Glutamatergic neuron (in vitro differentiated cells): ENCODE data around the gene OPRL1. TPM values are rescaled to one million over a fixed set of nuclear protein-coding genes. Genes with fewer than 3 reads are reported as not detected.

Source experiments
- DNase-seq: peaks from one replicate; pipeline ENCODE4 v3.0.0; 2022
- H3K27ac Mint-ChIP-seq: one replicate; pipeline ENCODE4 v1.8.0; 2020; ENCODE audit warnings: mild to moderate bottlenecking, mixed read lengths, inconsistent platforms; ENCODE audit not compliant: unreplicated experiment
- H3K27me3 Mint-ChIP-seq: one replicate; pipeline ENCODE4 v1.8.0; 2020; ENCODE audit warnings: mild to moderate bottlenecking, moderate library complexity, mixed read lengths, inconsistent platforms; ENCODE audit not compliant: unreplicated experiment
- H3K36me3 Mint-ChIP-seq: one replicate; pipeline ENCODE4 v1.8.0; 2020; ENCODE audit warnings: mild to moderate bottlenecking, mixed read lengths, inconsistent platforms; ENCODE audit not compliant: unreplicated experiment
- H3K4me1 Mint-ChIP-seq: one replicate; pipeline ENCODE4 v1.8.0; 2020; ENCODE audit warnings: mild to moderate bottlenecking, low read depth, mixed read lengths, inconsistent platforms; ENCODE audit not compliant: unreplicated experiment
- H3K4me3 Mint-ChIP-seq: one replicate; pipeline ENCODE4 v1.8.0; 2020; ENCODE audit warnings: mild to moderate bottlenecking, mixed read lengths, inconsistent platforms; ENCODE audit not compliant: unreplicated experiment
- H3K9me3 Mint-ChIP-seq: one replicate; pipeline ENCODE4 v1.8.0; 2020; ENCODE audit warnings: mild to moderate bottlenecking, moderate library complexity, mixed read lengths, inconsistent platforms; ENCODE audit not compliant: unreplicated experiment
- total RNA-seq: library from RNA; stranded (reverse); fragmentation: NEBNext Ultra II Directional; extraction: Animal tissue kit (Norgen Biotek cat#: 25700); gene quantifications from one replicate; pipeline ENCODE4 v1.2.1, GENCODE V29; 2021; ENCODE audit not compliant: unreplicated experiment
- TF ChIP-seq, protein P1 (sequence below): fragments of 200-600 bp; sonication (generic); IDR thresholded peaks from one replicate; pipeline ENCODE4 v1.5.0; 2021; ENCODE audit not compliant: partially characterized antibody, unreplicated experiment

The OPRL1 gene
- total RNA-seq, 1 donor from 2014 or later, result 2.9 TPM

DNA sequence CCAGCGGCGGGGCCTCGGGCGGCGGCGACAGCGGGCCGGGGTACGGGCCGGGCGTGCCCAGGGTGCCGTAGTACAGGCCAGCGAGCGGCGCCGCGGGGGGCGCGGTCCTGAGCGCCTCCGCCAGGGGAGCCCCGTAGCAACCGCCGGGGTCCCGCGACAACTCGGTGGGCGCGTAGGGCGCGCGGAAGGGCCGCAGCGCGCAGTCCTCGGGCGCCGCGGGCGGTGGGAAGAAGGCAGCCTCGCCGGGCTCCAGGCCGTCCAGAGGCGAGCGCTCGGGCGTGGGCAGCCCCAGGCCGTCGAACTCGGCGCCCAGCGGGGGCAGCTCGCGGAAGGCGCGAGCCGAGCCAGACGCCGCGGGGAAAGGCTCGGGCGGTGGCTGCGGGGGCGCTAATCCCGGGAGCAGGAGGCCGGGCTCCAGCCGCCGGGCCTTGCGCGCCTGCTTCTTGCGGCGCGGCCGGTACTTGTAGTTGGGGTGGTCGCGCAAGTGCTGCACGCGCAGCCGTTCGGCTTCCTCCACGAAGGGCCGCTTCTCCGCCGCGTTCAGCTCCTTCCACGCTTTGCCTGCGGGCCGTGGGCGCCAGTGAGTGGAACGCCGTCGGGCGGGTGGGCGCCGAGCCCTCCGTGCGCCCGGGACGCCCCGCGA is 31.4 kb upstream of the OPRL1 start:
- Mint-ChIP-seq H3K4me1 (peaks cover 15% of the 10 kb centered on the region), H3K4me3 (no peak overlapping the region), H3K27me3 (peaks cover 22% of the 10 kb centered on the region), H3K9me3 (peaks cover 3% of the 10 kb centered on the region), H3K27ac (no peak overlapping the region), H3K36me3 (no peaks in the 10 kb centered on the region)
- DNase-seq, result no peak
- TF ChIP-seq, protein P1, sequence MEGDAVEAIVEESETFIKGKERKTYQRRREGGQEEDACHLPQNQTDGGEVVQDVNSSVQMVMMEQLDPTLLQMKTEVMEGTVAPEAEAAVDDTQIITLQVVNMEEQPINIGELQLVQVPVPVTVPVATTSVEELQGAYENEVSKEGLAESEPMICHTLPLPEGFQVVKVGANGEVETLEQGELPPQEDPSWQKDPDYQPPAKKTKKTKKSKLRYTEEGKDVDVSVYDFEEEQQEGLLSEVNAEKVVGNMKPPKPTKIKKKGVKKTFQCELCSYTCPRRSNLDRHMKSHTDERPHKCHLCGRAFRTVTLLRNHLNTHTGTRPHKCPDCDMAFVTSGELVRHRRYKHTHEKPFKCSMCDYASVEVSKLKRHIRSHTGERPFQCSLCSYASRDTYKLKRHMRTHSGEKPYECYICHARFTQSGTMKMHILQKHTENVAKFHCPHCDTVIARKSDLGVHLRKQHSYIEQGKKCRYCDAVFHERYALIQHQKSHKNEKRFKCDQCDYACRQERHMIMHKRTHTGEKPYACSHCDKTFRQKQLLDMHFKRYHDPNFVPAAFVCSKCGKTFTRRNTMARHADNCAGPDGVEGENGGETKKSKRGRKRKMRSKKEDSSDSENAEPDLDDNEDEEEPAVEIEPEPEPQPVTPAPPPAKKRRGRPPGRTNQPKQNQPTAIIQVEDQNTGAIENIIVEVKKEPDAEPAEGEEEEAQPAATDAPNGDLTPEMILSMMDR, result no peak

DNA sequence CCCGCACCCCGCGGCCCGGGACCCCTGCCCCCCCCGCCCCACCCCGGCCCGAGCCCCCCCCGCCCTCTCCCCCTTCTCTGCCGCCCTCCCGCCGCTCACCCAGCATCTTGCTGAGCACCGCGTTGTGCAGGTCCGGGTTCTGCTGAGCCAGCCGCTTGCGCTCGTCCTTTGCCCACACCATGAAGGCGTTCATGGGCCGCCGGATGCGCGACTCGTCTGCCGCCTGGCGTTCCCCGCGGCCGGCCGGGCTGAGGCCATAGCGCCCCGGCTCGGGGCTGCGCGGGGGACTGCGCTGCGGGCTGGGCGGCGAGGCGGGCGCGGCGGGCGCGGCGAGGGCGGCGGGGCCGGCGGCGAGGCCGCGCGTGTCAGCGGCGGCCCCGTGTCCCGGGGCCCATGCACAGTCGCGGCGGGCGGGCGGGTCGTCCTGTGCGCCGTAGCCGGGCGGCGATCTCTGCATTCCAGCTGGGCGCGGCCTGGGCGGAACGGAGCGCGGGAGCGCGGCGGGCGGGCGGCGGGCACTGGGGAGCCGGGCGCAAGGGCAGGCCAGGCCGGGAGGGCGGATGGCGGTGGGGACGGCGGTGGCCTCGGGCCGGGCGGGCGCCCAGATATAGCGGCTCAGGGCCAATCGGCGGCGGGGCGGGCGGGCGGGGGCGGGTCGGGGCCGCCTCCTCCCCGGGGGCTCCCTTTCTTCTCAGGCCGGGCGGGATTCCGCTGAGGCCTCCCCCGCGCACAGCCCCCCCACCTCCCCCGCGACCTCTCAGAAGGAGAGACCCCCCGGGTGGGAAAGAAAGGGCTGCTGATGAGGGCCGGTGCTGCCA is 30.6 kb upstream of the OPRL1 start, which contains the start of gene SOX18:
Gene SOX18, minus strand, starts transcription at position 580 of the 818 bp plus-strand sequence. Its CDS starts 123 bp downstream, at position 457.
- Mint-ChIP-seq H3K9me3 (no peaks in the 10 kb centered on the region), H3K4me3 (peak within 1 kb of the TSS; percentile 49), H3K27me3 (peaks cover 18% of the 10 kb centered on the region), H3K4me1 (peaks cover 12% of the 10 kb centered on the region), H3K36me3 (no peaks in the 10 kb centered on the region), H3K27ac (no peak within 1 kb of the TSS)
- peak; percentile 74 for DNase-seq
- TF ChIP-seq, protein P1, result no peak

DNA sequence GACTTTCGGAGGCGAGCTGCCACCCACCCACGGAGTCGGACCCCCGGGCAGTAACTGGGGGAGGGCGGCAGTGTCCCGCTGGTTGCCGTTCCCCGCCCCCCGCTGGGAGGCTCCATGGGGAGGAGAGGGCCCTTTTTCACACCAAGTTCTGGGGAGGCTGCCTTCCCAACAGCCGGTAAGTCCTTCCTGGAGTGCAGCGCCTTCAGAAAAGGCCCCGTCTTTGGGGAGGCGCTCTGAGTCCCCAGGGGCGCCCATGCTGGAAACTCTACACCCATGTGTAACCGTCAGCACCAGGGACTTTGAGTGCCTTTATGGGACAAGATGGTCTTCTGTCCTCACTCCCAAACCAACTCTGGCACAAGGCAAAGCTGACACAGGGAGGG is 30.0 kb upstream of the OPRL1 start:
- TF ChIP-seq, protein P1, result no peak
- Mint-ChIP-seq H3K27ac (no peak overlapping the region), H3K4me3 (peak overlapping the region; percentile 49), H3K4me1 (peaks cover 11% of the 10 kb centered on the region), H3K27me3 (peaks cover 15% of the 10 kb centered on the region), H3K36me3 (no peaks in the 10 kb centered on the region), H3K9me3 (no peaks in the 10 kb centered on the region)
- no peak for DNase-seq

DNA sequence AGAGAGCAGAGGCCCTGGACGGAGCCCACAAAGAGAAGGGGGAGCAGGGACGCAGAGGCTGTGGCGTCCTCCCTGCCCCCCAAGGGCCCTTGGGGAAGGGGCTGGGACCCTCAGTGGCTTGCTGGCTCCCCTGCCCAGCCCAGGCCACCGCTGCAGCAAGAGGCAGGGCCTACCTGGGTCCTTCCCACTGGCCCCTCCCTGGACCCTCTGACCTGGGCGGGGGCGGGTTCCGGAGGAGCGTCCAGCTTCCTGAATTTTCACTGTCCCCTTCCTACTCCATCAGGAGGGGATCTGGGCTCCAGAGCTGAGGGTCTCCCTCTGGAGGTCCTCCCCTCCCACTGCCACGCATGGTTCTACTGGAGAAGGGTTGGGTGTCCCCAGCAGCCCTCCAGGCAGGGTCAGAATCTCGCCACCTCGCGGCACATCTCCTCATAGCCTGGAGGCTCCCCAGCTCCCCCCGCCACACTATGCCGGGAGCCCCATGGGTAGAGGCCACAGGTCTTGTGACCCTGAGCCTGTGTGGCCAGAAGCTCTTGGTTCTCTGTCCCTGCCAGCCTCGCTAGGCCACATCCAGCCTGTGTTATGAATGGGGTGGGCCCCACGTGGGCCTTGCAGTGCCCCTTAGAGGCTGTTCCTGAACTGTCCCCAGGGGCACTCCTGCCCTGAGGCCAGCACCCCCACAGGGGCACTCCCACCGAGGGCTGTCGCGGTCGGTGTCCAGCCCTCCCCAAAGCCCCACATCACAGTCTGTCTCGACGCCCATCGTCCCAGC is 29.4 kb upstream of the OPRL1 start:
- TF ChIP-seq, protein P1, result no peak
- Mint-ChIP-seq H3K4me1 (peaks cover 11% of the 10 kb centered on the region), H3K36me3 (no peaks in the 10 kb centered on the region), H3K9me3 (peaks cover 2% of the 10 kb centered on the region), H3K4me3 (no peak overlapping the region), H3K27ac (no peak overlapping the region), H3K27me3 (peaks cover 20% of the 10 kb centered on the region)
- no peak for DNase-seq
